ENCODE results near the gene NDUFS8. TPM values are rescaled to one million over a fixed set of nuclear protein-coding genes. Genes with fewer than 3 reads are reported as not detected.

Gene NDUFS8
- total RNA-seq, 2 donors from 2014 or later, result 150 to 168 TPM

GRCh38 chr11:68032003-68032402, 1.5 kb downstream of the NDUFS8 start:
- Mint-ChIP-seq H3K27me3 (ENCODE audit: insufficient read depth) (no peaks in the 10 kb centered on the region), H3K9me3 (peaks cover 16% of the 10 kb centered on the region), H3K27ac (peak overlapping the region; percentile 78), H3K4me3 (peak overlapping the region; percentile 84), H3K4me1 (peaks cover 4% of the 10 kb centered on the region), H3K36me3 (ENCODE audit: low read depth) (peaks cover 16% of the 10 kb centered on the region)
- Histone ChIP-seq H3K27ac (ENCODE audit: low read depth, low read length) (no peak overlapping the region), H3K27me3 (ENCODE audit: control insufficient read depth, insufficient read depth, low read length, poor library complexity, severe bottlenecking) (no peaks in the 10 kb centered on the region), H3K4me1 (ENCODE audit: control insufficient read depth, insufficient read depth, low read length) (no peaks in the 10 kb centered on the region), H3K4me3 (ENCODE audit: low read length) (peak overlapping the region; percentile 98), H3K9ac (ENCODE audit: extremely low read depth, low read length, poor library complexity, severe bottlenecking) (no peak overlapping the region), H3K36me3 (ENCODE audit: control insufficient read depth, insufficient read depth, low read length) (peaks cover 26% of the 10 kb centered on the region), H3K9me3 (ENCODE audit: control insufficient read depth, low read length) (peaks cover 7% of the 10 kb centered on the region)
- WGBS, 2 experiments (ENCODE audit: insufficient coverage in 1 of 2, insufficient read length in 1 of 2), result 83 to 100% methylated on average over 6 to 9 of the region's 9 CpGs
- no peak for DNase-seq
- TF ChIP-seq, protein P1, sequence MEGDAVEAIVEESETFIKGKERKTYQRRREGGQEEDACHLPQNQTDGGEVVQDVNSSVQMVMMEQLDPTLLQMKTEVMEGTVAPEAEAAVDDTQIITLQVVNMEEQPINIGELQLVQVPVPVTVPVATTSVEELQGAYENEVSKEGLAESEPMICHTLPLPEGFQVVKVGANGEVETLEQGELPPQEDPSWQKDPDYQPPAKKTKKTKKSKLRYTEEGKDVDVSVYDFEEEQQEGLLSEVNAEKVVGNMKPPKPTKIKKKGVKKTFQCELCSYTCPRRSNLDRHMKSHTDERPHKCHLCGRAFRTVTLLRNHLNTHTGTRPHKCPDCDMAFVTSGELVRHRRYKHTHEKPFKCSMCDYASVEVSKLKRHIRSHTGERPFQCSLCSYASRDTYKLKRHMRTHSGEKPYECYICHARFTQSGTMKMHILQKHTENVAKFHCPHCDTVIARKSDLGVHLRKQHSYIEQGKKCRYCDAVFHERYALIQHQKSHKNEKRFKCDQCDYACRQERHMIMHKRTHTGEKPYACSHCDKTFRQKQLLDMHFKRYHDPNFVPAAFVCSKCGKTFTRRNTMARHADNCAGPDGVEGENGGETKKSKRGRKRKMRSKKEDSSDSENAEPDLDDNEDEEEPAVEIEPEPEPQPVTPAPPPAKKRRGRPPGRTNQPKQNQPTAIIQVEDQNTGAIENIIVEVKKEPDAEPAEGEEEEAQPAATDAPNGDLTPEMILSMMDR (conservative IDR thresholded peaks at IDR 0.05), result no peak

GRCh38 chr11:68032997-68033707, 2.7 kb downstream of the NDUFS8 start:
- Mint-ChIP-seq H3K4me1 (peaks cover 4% of the 10 kb centered on the region), H3K4me3 (no peak overlapping the region), H3K27ac (no peak overlapping the region), H3K9me3 (peaks cover 16% of the 10 kb centered on the region), H3K36me3 (ENCODE audit: low read depth) (peaks cover 16% of the 10 kb centered on the region), H3K27me3 (ENCODE audit: insufficient read depth) (no peaks in the 10 kb centered on the region)
- TF ChIP-seq, protein P1 (conservative IDR thresholded peaks at IDR 0.05), result no peak
- Histone ChIP-seq H3K9ac (ENCODE audit: extremely low read depth, low read length, poor library complexity, severe bottlenecking) (no peak overlapping the region), H3K36me3 (ENCODE audit: control insufficient read depth, insufficient read depth, low read length) (peaks cover 26% of the 10 kb centered on the region), H3K27ac (ENCODE audit: low read depth, low read length) (no peak overlapping the region), H3K4me3 (ENCODE audit: low read length) (no peak overlapping the region), H3K27me3 (ENCODE audit: control insufficient read depth, insufficient read depth, low read length, poor library complexity, severe bottlenecking) (no peaks in the 10 kb centered on the region), H3K9me3 (ENCODE audit: control insufficient read depth, low read length) (peaks cover 7% of the 10 kb centered on the region), H3K4me1 (ENCODE audit: control insufficient read depth, insufficient read depth, low read length) (peaks cover 1% of the 10 kb centered on the region)
- no peak for DNase-seq
- WGBS, 2 experiments (ENCODE audit: insufficient coverage in 1 of 2, insufficient read length in 1 of 2), result 95 to 96% methylated on average over 17 to 29 of the region's 29 CpGs

GRCh38 chr11:68033708-68034045, 3.2 kb downstream of the NDUFS8 start:
- no peaks in the 10 kb centered on the region for H3K27me3 ChIP-seq (ENCODE audit: control insufficient read depth, insufficient read depth, low read length, poor library complexity, severe bottlenecking)
- H3K4me1 ChIP-seq (ENCODE audit: control insufficient read depth, insufficient read depth, low read length), result peaks cover 6% of the 10 kb centered on the region
- Mint-ChIP-seq H3K4me1 (peaks cover 4% of the 10 kb centered on the region), H3K27me3 (ENCODE audit: insufficient read depth) (no peaks in the 10 kb centered on the region), H3K36me3 (ENCODE audit: low read depth) (peaks cover 16% of the 10 kb centered on the region), H3K27ac (no peak overlapping the region), H3K4me3 (no peak overlapping the region), H3K9me3 (peaks cover 15% of the 10 kb centered on the region)
- no peak overlapping the region for H3K27ac ChIP-seq (ENCODE audit: low read depth, low read length)
- peaks cover 26% of the 10 kb centered on the region for H3K36me3 ChIP-seq (ENCODE audit: control insufficient read depth, insufficient read depth, low read length)
- DNase-seq, result no peak
- 95 to 97% methylated on average over 10 to 12 of the region's 12 CpGs for WGBS, 2 experiments (ENCODE audit: insufficient coverage in 1 of 2, insufficient read length in 1 of 2)
- H3K9ac ChIP-seq (ENCODE audit: extremely low read depth, low read length, poor library complexity, severe bottlenecking), result no peak overlapping the region
- TF ChIP-seq, protein P1 (conservative IDR thresholded peaks at IDR 0.05), result no peak
- H3K4me3 ChIP-seq (ENCODE audit: low read length), result no peak overlapping the region
- H3K9me3 ChIP-seq (ENCODE audit: control insufficient read depth, low read length), result peaks cover 7% of the 10 kb centered on the region
